GM19324 (cell line): ENCODE results near the gene BSDC1.
"Not testable (repeated sequence)": the region's sequence is repeated elsewhere in the genome, so short reads cannot be mapped to it uniquely, and the experiment has no call there.

ENCODE experiments used
- ATAC-seq: cut with Tn5 transposase; IDR thresholded peaks from one replicate; pipeline ENCODE4 v1.9.1; 2021; ENCODE audit warnings: mild to moderate bottlenecking, moderate library complexity; ENCODE audit not compliant: unreplicated experiment, low FRiP score

Gene BSDC1

GRCh38 chr1:32394141-32394889 lies at the start of gene BSDC1:
TSS of gene BSDC1 (minus strand) at chr1:32394441. CDS start at chr1:32394414, 27 bp downstream.
- peak; percentile 98 for ATAC-seq

- ATAC-seq = not testable (repeated sequence)
These were observed 47.2 kb upstream of the BSDC1 start for GRCh38 chr1:32441467-32441866.

GRCh38 chr1:32438777-32439176 lies 44.5 kb upstream of the BSDC1 start:
- not testable (repeated sequence) for ATAC-seq

GRCh38 chr1:32438136-32438535 lies 43.9 kb upstream of the BSDC1 start:
- no peak for ATAC-seq

- ATAC-seq = no peak
These were observed 37.6 kb upstream of the BSDC1 start for GRCh38 chr1:32431736-32432400.

GRCh38 chr1:32427264-32427963 lies 33.2 kb upstream of the BSDC1 start:
- ATAC-seq = no peak

- no peak for ATAC-seq
These were observed 32.4 kb upstream of the BSDC1 start for GRCh38 chr1:32426489-32427255.

GRCh38 chr1:32421775-32422174 lies 27.5 kb upstream of the BSDC1 start:
- no peak for ATAC-seq

GRCh38 chr1:32414186-32414886 lies 20.1 kb upstream of the BSDC1 start:
- no peak for ATAC-seq

- ATAC-seq = no peak
These were observed 19.4 kb upstream of the BSDC1 start for GRCh38 chr1:32413507-32414185.

GRCh38 chr1:32411261-32411660 lies 17.0 kb upstream of the BSDC1 start:
- no peak for ATAC-seq

- no peak for ATAC-seq
These were observed 12.4 kb upstream of the BSDC1 start for GRCh38 chr1:32406629-32407111.

- ATAC-seq = no peak
These were observed 11.6 kb upstream of the BSDC1 start for GRCh38 chr1:32405672-32406467.

GRCh38 chr1:32404946-32405345 lies 10.7 kb upstream of the BSDC1 start:
- ATAC-seq = no peak

GRCh38 chr1:32400876-32401631 lies 6.8 kb upstream of the BSDC1 start:
- no peak for ATAC-seq

GRCh38 chr1:32399843-32400242 lies 5.6 kb upstream of the BSDC1 start:
- no peak for ATAC-seq

- no peak for ATAC-seq
These were observed 4.2 kb upstream of the BSDC1 start for GRCh38 chr1:32398401-32398800.

GRCh38 chr1:32396524-32396923 lies 2.3 kb upstream of the BSDC1 start:
- ATAC-seq = not testable (repeated sequence)
